Measurements from ENCODE around the gene KIF2A. TPM values are rescaled to one million over a fixed set of nuclear protein-coding genes. Genes with fewer than 3 reads are reported as not detected.

KIF2A gene
- total and polyA plus RNA-seq, 9 of the 15 experiments (the other 6 are each of a cell fraction or from before 2014, with no cell fraction given), result 42.6 to 126 (median 77.6) TPM

DNA sequence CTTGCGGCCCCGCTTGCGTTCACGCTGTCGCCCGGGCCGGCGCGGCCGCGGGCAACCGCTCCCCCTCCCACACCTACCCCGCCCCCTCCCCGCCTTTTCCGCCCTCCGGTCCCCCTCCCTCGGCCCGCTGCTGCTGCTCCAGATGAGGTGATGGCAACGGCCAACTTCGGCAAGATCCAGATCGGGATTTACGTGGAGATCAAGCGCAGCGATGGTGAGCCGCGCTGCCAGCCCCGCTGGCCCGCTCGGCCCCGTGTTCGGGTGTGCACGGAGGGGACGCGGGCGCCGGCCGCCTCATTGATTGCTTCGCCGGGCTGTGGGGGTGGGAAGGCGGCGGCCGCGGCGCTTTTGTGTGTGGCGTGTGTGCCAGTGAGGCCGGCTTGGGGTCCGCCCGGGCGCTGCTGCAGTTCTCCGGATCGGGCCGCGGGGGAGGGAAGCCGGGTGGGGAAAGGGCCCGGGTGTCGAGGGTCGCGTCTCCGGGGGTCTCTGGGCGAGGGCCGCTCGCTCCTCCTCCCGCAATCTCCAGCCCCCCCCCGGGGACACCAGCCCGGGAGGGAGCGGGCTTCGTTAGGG, 403 bp downstream of the KIF2A start:
- peak; percentile 56 for ATAC-seq
- ChIA-PET CTCF (ENCODE audit: low intra/inter-chr PET ratio) (no interaction called here), POLR2A (interaction anchor here (0.6 to 1.6 kb wide), 11 partner anchors 9 to 99 kb away, joined by 3 to 7 read pairs (median 4); partner anchors contain the start of gene DIMT1)
- DNase-seq (ENCODE audit: extremely low read depth in 1 of 4, low spot score in 3 of 4), result peak in 1 of 4 experiments; percentile 57
- in situ Hi-C loops (cut with MboI), result no loop called here
- Histone ChIP-seq H3K79me2 (ENCODE audit: control insufficient read depth, insufficient read depth, low read length) (peaks cover 57% of the 10 kb centered on the region), H3K9ac (ENCODE audit: insufficient read depth in 1 of 2, low read depth in 2 of 2, low read length in 2 of 2) (peak overlapping the region; percentile 84 to 97; a peak in 3 of 4 replicates), H2AFZ (ENCODE audit: low read depth, low read length) (peak overlapping the region; percentile 51), H4K20me1 (replicated peaks; ENCODE audit: control insufficient read depth, insufficient read depth, low read length) (peaks cover 21% of the 10 kb centered on the region), H3K4me1 (replicated peaks in 1 of 2; ENCODE audit: control insufficient read depth in 2 of 2, insufficient read depth in 2 of 2, low read length in 2 of 2) (peaks cover 19 to 33% of the 10 kb centered on the region in 2 experiments; a peak in 4 of 5 replicates), H3K27ac (ENCODE audit: extremely low read depth, low read depth, low read length) (peak overlapping the region; percentile 91), H3K4me2 (ENCODE audit: insufficient read depth, low read length) (peak overlapping the region; percentile 81), H3K36me3 (ENCODE audit: control insufficient read depth, insufficient read depth, low read length) (peaks cover 15% of the 10 kb centered on the region), H3K9me1 (ENCODE audit: control insufficient read depth, insufficient read depth, low read length) (no peaks in the 10 kb centered on the region), H3K27me3 (ENCODE audit: control insufficient read depth in 2 of 2, insufficient read depth in 2 of 2, low read length in 2 of 2) (no peaks in the 10 kb centered on the region), H3K9me3 (replicated peaks; ENCODE audit: control insufficient read depth, insufficient read depth, low read depth, low read length) (no peaks in the 10 kb centered on the region), H3K4me3 (peak overlapping the region; percentile 97)
- FAIRE-seq, result no peak
- BruUV-seq (replicated peaks), result no TSS peak
- intact Hi-C loops (cut with micrococcal nuclease), result loop anchor here (5.0 kb wide), 1 partner anchor 44 kb away; no protein-coding TSS in a partner anchor
- WGBS (ENCODE audit: insufficient coverage, low coverage, missing lambda C conversion rate), result 2% methylated on average over 21 of the region's 67 CpGs
- no peak for TF ChIP-seq RUNX1 (IDR thresholded peaks at IDR 0.05; ENCODE audit: low read depth)
- no peak for TF ChIP-seq CHD4 (IDR thresholded peaks at IDR 0.05; ENCODE audit: insufficient read depth, insufficient replicate concordance, low read depth, low read length, poor library complexity, severe bottlenecking)
- TF ChIP-seq, protein P1, sequence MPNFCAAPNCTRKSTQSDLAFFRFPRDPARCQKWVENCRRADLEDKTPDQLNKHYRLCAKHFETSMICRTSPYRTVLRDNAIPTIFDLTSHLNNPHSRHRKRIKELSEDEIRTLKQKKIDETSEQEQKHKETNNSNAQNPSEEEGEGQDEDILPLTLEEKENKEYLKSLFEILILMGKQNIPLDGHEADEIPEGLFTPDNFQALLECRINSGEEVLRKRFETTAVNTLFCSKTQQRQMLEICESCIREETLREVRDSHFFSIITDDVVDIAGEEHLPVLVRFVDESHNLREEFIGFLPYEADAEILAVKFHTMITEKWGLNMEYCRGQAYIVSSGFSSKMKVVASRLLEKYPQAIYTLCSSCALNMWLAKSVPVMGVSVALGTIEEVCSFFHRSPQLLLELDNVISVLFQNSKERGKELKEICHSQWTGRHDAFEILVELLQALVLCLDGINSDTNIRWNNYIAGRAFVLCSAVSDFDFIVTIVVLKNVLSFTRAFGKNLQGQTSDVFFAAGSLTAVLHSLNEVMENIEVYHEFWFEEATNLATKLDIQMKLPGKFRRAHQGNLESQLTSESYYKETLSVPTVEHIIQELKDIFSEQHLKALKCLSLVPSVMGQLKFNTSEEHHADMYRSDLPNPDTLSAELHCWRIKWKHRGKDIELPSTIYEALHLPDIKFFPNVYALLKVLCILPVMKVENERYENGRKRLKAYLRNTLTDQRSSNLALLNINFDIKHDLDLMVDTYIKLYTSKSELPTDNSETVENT (CRISPR knock-in tag; IDR thresholded peaks at IDR 0.05), result no peak
- TF ChIP-seq, protein P2, sequence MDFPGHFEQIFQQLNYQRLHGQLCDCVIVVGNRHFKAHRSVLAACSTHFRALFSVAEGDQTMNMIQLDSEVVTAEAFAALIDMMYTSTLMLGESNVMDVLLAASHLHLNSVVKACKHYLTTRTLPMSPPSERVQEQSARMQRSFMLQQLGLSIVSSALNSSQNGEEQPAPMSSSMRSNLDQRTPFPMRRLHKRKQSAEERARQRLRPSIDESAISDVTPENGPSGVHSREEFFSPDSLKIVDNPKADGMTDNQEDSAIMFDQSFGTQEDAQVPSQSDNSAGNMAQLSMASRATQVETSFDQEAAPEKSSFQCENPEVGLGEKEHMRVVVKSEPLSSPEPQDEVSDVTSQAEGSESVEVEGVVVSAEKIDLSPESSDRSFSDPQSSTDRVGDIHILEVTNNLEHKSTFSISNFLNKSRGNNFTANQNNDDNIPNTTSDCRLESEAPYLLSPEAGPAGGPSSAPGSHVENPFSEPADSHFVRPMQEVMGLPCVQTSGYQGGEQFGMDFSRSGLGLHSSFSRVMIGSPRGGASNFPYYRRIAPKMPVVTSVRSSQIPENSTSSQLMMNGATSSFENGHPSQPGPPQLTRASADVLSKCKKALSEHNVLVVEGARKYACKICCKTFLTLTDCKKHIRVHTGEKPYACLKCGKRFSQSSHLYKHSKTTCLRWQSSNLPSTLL (IDR thresholded peaks at IDR 0.05), result no peak
- TF ChIP-seq, protein P3, sequence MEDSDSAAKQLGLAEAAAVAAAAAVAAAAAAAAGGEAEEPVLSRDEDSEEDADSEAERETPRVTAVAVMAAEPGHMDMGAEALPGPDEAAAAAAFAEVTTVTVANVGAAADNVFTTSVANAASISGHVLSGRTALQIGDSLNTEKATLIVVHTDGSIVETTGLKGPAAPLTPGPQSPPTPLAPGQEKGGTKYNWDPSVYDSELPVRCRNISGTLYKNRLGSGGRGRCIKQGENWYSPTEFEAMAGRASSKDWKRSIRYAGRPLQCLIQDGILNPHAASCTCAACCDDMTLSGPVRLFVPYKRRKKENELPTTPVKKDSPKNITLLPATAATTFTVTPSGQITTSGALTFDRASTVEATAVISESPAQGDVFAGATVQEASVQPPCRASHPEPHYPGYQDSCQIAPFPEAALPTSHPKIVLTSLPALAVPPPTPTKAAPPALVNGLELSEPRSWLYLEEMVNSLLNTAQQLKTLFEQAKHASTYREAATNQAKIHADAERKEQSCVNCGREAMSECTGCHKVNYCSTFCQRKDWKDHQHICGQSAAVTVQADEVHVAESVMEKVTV (CRISPR knock-in tag; IDR thresholded peaks at IDR 0.05), result no peak
- TF ChIP-seq, protein P4, sequence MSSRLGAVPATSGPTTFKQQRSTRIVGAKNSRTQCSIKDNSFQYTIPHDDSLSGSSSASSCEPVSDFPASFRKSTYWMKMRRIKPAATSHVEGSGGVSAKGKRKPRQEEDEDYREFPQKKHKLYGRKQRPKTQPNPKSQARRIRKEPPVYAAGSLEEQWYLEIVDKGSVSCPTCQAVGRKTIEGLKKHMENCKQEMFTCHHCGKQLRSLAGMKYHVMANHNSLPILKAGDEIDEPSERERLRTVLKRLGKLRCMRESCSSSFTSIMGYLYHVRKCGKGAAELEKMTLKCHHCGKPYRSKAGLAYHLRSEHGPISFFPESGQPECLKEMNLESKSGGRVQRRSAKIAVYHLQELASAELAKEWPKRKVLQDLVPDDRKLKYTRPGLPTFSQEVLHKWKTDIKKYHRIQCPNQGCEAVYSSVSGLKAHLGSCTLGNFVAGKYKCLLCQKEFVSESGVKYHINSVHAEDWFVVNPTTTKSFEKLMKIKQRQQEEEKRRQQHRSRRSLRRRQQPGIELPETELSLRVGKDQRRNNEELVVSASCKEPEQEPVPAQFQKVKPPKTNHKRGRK (tag; IDR thresholded peaks at IDR 0.05), result no peak
- no peak for TF ChIP-seq ZNF668 (CRISPR knock-in tag; IDR thresholded peaks at IDR 0.05)
- TF ChIP-seq KDM1A (IDR thresholded peaks at IDR 0.05), result peak in 1 of 2 experiments; percentile 49; a peak in 1 of 4 replicates
- TF ChIP-seq ZFP1 (CRISPR knock-in tag; IDR thresholded peaks at IDR 0.05), result no peak
- no peak for TF ChIP-seq ZNF445 (CRISPR knock-in tag; IDR thresholded peaks at IDR 0.05; ENCODE audit: low read depth)
- TF ChIP-seq, protein P5, sequence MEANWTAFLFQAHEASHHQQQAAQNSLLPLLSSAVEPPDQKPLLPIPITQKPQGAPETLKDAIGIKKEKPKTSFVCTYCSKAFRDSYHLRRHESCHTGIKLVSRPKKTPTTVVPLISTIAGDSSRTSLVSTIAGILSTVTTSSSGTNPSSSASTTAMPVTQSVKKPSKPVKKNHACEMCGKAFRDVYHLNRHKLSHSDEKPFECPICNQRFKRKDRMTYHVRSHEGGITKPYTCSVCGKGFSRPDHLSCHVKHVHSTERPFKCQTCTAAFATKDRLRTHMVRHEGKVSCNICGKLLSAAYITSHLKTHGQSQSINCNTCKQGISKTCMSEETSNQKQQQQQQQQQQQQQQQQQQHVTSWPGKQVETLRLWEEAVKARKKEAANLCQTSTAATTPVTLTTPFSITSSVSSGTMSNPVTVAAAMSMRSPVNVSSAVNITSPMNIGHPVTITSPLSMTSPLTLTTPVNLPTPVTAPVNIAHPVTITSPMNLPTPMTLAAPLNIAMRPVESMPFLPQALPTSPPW (CRISPR knock-in tag; IDR thresholded peaks at IDR 0.05), result peak; percentile 81
- TF ChIP-seq GATA2 (CRISPR knock-in tag; IDR thresholded peaks at IDR 0.05), result no peak
